T-helper 17 cell (primary cell): ENCODE data around the gene TACC2. TPM values are rescaled to one million over a fixed set of nuclear protein-coding genes. Genes with fewer than 3 reads are reported as not detected.

ENCODE experiments used
- ATAC-seq: fragments of 150-1000 bp; cut with Tn5 transposase; 2 replicates; pipeline ENCODE4 v1.10.0; 2021; ENCODE audit warnings: mild to moderate bottlenecking, moderate library complexity
- DNase-seq, 3 donors: peaks; one replicate each; pipeline versions ENCODE4 v3.0.0 to v3.0.0-alpha.2; 2020 to 2021
- H3K9me3 ChIP-seq: one replicate; pipeline ENCODE4 v1.7.0; 2013; ENCODE audit warnings: low read length, mild to moderate bottlenecking; ENCODE audit not compliant: control insufficient read depth, poor library complexity, severe bottlenecking
- H3K27ac Mint-ChIP-seq: one replicate; pipeline ENCODE4 v1.8.0; 2022; ENCODE audit warnings: mild to moderate bottlenecking, moderate library complexity, mixed read lengths
- H3K27me3 Mint-ChIP-seq: one replicate; pipeline ENCODE4 v1.8.0; 2022; ENCODE audit warnings: mixed read lengths
- H3K36me3 Mint-ChIP-seq: one replicate; pipeline ENCODE4 v1.8.0; 2022; ENCODE audit warnings: low read depth, mixed read lengths
- H3K4me1 Mint-ChIP-seq: one replicate; pipeline ENCODE4 v1.8.0; 2022; ENCODE audit warnings: mild to moderate bottlenecking, mixed read lengths
- H3K4me3 Mint-ChIP-seq: one replicate; pipeline ENCODE4 v1.8.0; 2022; ENCODE audit warnings: mild to moderate bottlenecking, moderate library complexity, mixed read lengths
- total RNA-seq, 4 donors: library from RNA in 2 of 4; stranded (reverse) in 2 of 4; gene quantifications; one replicate each; pipeline ENCODE4 v1.2.3 and lab custom pipeline; 2022 to 2026

Gene TACC2
- total RNA-seq, 2 donors from 2014 or later, result not detected

- H3K27me3 Mint-ChIP-seq, result peaks cover 58% of the 10 kb centered on the region
- H3K27ac Mint-ChIP-seq, result no peak overlapping the region
- DNase-seq (no peak), ATAC-seq (no peak)
- H3K9me3 ChIP-seq, result no peaks in the 10 kb centered on the region
- peaks cover 17% of the 10 kb centered on the region for H3K4me1 Mint-ChIP-seq
- H3K36me3 Mint-ChIP-seq, result peaks cover 6% of the 10 kb centered on the region
- no peak overlapping the region for H3K4me3 Mint-ChIP-seq
These were observed 297.9 kb downstream of the TACC2 start for GRCh38 chr10:122286867-122287266.

GRCh38 chr10:122287570-122287969, 298.6 kb downstream of the TACC2 start:
- Mint-ChIP-seq H3K4me3 (no peak overlapping the region), H3K27me3 (peaks cover 51% of the 10 kb centered on the region), H3K27ac (no peak overlapping the region), H3K36me3 (peaks cover 5% of the 10 kb centered on the region), H3K4me1 (peaks cover 17% of the 10 kb centered on the region)
- DNase-seq (no peak), ATAC-seq (no peak)
- H3K9me3 ChIP-seq, result no peaks in the 10 kb centered on the region

- no peaks in the 10 kb centered on the region for H3K9me3 ChIP-seq
- DNase-seq, result no peak
- Mint-ChIP-seq H3K4me1 (peaks cover 14% of the 10 kb centered on the region), H3K27me3 (peaks cover 44% of the 10 kb centered on the region), H3K36me3 (peaks cover 2% of the 10 kb centered on the region), H3K27ac (no peak overlapping the region), H3K4me3 (no peak overlapping the region)
- ATAC-seq, result no peak
These were observed 299.3 kb downstream of the TACC2 start for GRCh38 chr10:122288262-122288661.

GRCh38 chr10:122288917-122289316, 300.0 kb downstream of the TACC2 start:
- peaks cover 38% of the 10 kb centered on the region for H3K27me3 Mint-ChIP-seq
- H3K9me3 ChIP-seq, result no peaks in the 10 kb centered on the region
- peaks cover 2% of the 10 kb centered on the region for H3K36me3 Mint-ChIP-seq
- no peak for DNase-seq
- no peak overlapping the region for H3K4me3 Mint-ChIP-seq
- H3K27ac Mint-ChIP-seq, result no peak overlapping the region
- peaks cover 15% of the 10 kb centered on the region for H3K4me1 Mint-ChIP-seq
- ATAC-seq, result no peak

GRCh38 chr10:122290334-122290733, 301.4 kb downstream of the TACC2 start:
- H3K9me3 ChIP-seq, result no peaks in the 10 kb centered on the region
- Mint-ChIP-seq H3K4me1 (peaks cover 21% of the 10 kb centered on the region), H3K4me3 (no peak overlapping the region), H3K27me3 (peaks cover 29% of the 10 kb centered on the region), H3K27ac (no peak overlapping the region), H3K36me3 (peaks cover 2% of the 10 kb centered on the region)
- ATAC-seq, result no peak
- no peak for DNase-seq

GRCh38 chr10:122290833-122291532, 302.0 kb downstream of the TACC2 start:
- no peaks in the 10 kb centered on the region for H3K9me3 ChIP-seq
- Mint-ChIP-seq H3K27me3 (peaks cover 26% of the 10 kb centered on the region), H3K4me3 (no peak overlapping the region), H3K27ac (no peak overlapping the region), H3K36me3 (peaks cover 2% of the 10 kb centered on the region), H3K4me1 (peaks cover 23% of the 10 kb centered on the region)
- DNase-seq, result no peak
- ATAC-seq, result no peak

- H3K27me3 Mint-ChIP-seq, result peaks cover 21% of the 10 kb centered on the region
- H3K9me3 ChIP-seq, result no peaks in the 10 kb centered on the region
- H3K36me3 Mint-ChIP-seq, result peaks cover under 1% of the 10 kb centered on the region
- peaks cover 21% of the 10 kb centered on the region for H3K4me1 Mint-ChIP-seq
- DNase-seq, result no peak
- no peak for ATAC-seq
- no peak overlapping the region for H3K27ac Mint-ChIP-seq
- H3K4me3 Mint-ChIP-seq, result no peak overlapping the region
These were observed 302.8 kb downstream of the TACC2 start for GRCh38 chr10:122291739-122292138.

GRCh38 chr10:122292376-122292775, 303.4 kb downstream of the TACC2 start:
- ATAC-seq (no peak), DNase-seq (no peak)
- Mint-ChIP-seq H3K4me3 (no peak overlapping the region), H3K27ac (no peak overlapping the region), H3K4me1 (peaks cover 21% of the 10 kb centered on the region), H3K27me3 (peaks cover 20% of the 10 kb centered on the region), H3K36me3 (no peaks in the 10 kb centered on the region)
- no peaks in the 10 kb centered on the region for H3K9me3 ChIP-seq

GRCh38 chr10:122293156-122293960, 304.4 kb downstream of the TACC2 start:
- no peak overlapping the region for H3K27ac Mint-ChIP-seq
- no peaks in the 10 kb centered on the region for H3K9me3 ChIP-seq
- H3K27me3 Mint-ChIP-seq, result peaks cover 17% of the 10 kb centered on the region
- H3K4me3 Mint-ChIP-seq, result no peak overlapping the region
- no peaks in the 10 kb centered on the region for H3K36me3 Mint-ChIP-seq
- peaks cover 16% of the 10 kb centered on the region for H3K4me1 Mint-ChIP-seq
- DNase-seq (no peak), ATAC-seq (no peak)

- DNase-seq (no peak), ATAC-seq (no peak)
- Mint-ChIP-seq H3K4me3 (no peak overlapping the region), H3K4me1 (peaks cover 16% of the 10 kb centered on the region), H3K27ac (no peak overlapping the region), H3K36me3 (no peaks in the 10 kb centered on the region), H3K27me3 (peaks cover 20% of the 10 kb centered on the region)
- no peaks in the 10 kb centered on the region for H3K9me3 ChIP-seq
These were observed 305.0 kb downstream of the TACC2 start for GRCh38 chr10:122293961-122294380.

GRCh38 chr10:122294511-122295450, 305.8 kb downstream of the TACC2 start:
- Mint-ChIP-seq H3K27ac (peak overlapping the region; percentile 71), H3K4me3 (no peak overlapping the region)

GRCh38 chr10:122295451-122295809, 306.5 kb downstream of the TACC2 start:
- Mint-ChIP-seq H3K4me1 (peaks cover 14% of the 10 kb centered on the region), H3K36me3 (no peaks in the 10 kb centered on the region), H3K27ac (peak overlapping the region; percentile 71), H3K27me3 (peaks cover 27% of the 10 kb centered on the region), H3K4me3 (no peak overlapping the region)
- DNase-seq (no peak), ATAC-seq (no peak)
- H3K9me3 ChIP-seq, result no peaks in the 10 kb centered on the region

More at GRCh38 chr10:122294511-122295450, 305.8 kb downstream of the TACC2 start:
- Mint-ChIP-seq H3K4me1 (peaks cover 15% of the 10 kb centered on the region), H3K27me3 (peaks cover 24% of the 10 kb centered on the region), H3K36me3 (no peaks in the 10 kb centered on the region)
- no peak for DNase-seq
- ATAC-seq, result no peak
- H3K9me3 ChIP-seq, result no peaks in the 10 kb centered on the region
